GM19240 (cell line): ENCODE measurements around the gene CDH11.

Experiments
- DNase-seq: peaks from one replicate; pipeline ENCODE4 v3.0.0; 2011; ENCODE audit warnings: low spot score; ENCODE audit not compliant: insufficient read length

Gene CDH11

GRCh38 chr16:64916051-64916450 lies 205.8 kb downstream of the CDH11 start:
- DNase-seq, result no peak

GRCh38 chr16:64910356-64910755 lies 211.5 kb downstream of the CDH11 start:
- DNase-seq, result no peak

- DNase-seq, result no peak
Observed at GRCh38 chr16:64907844-64908243, 214.0 kb downstream of the CDH11 start.

DNA sequence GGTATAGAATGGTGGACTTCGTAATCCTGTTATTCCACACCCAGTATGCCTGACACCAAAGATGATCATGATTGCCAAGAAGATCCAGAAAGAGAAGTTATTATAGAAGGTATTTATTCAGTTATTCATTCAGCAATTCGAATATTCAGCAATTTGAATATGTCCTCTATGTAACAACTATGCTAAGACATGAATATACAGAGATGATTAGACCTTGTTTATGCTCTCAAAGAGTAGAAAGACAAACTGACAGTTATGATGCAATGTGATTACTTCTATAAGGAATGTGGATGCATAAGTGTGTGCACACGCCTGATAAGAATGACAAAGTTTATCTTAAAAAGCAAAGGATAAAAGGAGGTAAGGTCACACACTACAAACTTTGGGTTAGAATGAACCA lies 218.1 kb downstream of the CDH11 start:
- no peak for DNase-seq

- DNase-seq, result no peak
Observed at GRCh38 chr16:64900517-64900916, 221.3 kb downstream of the CDH11 start.

DNA sequence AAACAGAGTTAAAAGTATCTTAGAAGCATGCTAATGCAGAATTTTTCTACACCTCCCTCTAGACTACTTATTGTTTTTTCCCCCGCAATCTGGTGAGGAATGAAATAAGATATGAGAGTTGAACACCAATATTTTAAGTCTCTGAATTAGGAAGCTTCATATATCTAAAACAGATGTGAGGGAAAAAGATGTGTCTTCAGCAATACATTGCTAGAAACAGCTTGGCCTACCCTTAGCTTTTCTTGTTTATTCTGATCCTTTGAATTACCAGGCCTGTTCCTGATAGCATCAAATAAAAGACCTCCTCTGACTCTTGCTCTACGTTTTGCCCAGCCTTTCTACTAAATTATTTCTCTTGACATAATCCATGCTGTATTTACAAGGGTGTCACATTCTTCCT lies 221.8 kb downstream of the CDH11 start:
- no peak for DNase-seq

DNA sequence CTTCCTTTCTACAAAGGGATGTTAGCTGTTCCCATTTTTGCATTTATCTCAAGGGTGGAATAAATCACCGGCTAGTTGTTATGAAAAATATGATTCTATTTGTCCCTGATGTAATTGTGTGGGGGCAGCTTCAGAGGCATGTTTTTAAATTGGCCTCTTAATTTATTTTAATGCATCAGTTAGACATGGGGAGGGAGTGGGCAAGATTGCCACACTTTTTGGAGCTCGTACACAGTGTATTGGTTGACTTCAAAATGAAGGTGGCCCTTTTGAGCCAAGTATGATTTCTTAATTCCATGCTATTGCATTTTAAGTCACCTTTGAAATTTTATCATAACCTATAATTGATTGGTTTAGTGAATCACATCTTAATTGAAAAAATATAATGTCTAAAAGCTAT lies 223.7 kb downstream of the CDH11 start:
- no peak for DNase-seq
